ENCODE results near the gene EBLN1.

EBLN1 gene

DNA sequence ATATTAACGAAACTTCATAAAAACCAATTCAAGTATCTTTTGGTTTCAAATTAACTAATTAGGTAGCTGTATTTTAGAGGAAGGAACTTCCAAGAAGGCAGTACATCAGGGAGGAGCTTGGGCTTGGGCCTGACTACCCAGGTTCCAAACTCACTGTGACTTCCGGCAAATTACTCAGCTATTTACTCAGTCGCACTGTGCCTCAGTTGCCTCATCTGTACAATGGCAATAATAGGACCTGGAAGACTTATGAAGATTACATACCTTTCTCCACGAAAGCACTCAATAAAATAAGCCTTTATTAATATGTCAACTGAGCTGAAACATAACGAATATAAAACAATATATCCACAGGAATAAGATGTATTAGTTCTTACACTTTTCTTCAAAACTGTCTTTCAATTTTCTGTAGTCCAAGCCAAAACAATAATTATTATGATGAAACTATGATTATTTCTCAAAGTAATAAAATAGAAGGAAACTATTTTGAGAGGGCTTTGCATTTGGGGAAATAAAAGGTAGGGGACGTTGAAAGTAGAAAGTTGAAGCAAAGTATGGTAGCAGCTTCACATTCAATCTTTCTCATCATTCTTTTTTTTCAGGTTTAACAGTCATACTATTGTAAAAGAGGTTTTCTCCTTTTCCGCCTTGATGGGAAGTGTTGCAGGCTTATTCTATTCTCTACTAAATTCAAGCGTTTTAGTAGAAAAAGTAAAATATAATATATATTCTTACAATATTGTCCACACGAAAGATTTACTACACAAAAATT, 10.5 kb upstream of the EBLN1 start:
- peak; percentile 53 for DNase-seq

DNA sequence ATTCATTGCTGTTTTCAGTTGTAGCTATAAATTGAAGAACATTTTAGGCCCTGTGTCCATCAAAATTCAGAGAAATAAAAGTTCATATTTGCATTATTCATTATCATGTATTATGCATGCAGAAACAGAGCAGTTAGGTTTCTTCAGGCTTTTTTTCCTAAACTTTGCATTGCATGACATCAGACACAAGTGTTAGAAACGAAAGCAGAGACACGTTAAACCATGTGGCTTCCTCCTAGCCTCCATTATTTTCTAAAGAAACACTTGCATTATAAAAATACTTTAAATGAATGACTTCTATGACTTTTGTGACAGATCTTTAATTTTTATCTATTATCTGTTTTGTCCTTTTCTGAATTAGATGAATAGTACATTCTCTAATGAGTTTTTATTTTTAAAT, 8.8 kb upstream of the EBLN1 start:
- DNase-seq = peak; percentile 45

- DNase-seq = peak; percentile 24
Observed at GRCh38 chr10:22222236-22223190, 4.7 kb upstream of the EBLN1 start.

GRCh38 chr10:22219308-22219707, 1.5 kb upstream of the EBLN1 start:
- peak; percentile 39 for DNase-seq

DNA sequence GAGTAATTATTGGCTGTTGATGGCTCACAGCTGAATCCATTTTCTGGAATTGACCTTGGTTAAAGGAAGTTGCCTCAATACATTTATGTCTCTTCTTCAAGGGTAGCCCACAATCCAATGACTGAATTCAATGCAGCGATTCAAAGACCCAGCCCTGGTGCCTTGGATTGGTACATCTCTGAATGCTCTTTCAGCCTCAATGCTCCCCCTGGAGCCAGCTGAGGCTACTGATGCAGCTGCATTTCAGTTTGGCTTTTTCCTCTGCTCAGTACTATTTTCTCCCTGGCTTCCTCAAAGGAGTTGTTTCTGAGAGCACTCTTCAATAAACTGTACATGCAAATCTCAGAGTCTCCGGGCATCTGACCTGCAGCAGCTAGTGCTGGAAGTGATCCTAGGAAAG, 633 bp upstream of the EBLN1 start:
- DNase-seq = peak; percentile 31

GRCh38 chr10:22217084-22217483, 731 bp downstream of the EBLN1 start:
- DNase-seq = peak; percentile 21

- no peak for DNase-seq
Observed at GRCh38 chr10:22210267-22210666, 7.5 kb downstream of the EBLN1 start.

DNA sequence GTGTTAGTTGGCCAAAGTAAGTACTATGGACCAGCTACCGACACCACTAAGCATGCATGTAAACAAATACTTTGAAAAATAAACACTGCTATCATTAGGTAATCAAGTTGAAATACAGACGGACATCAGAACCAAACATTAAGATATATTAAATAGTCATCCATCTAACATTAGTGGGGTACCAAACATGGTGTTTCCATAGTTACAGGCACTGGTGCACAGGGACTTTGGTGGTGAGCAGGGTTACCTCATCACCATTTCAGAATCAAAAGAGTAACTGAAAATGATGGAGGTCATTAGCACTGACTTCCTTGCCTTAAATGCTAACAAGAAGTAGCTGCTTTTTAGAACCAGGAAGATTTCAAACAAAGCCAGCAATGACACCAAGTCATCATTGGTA, 23.9 kb downstream of the EBLN1 start:
- DNase-seq = no peak

- no peak for DNase-seq
Observed at GRCh38 chr10:22185586-22185985, 32.2 kb downstream of the EBLN1 start.

GRCh38 chr10:22183771-22184461, 33.9 kb downstream of the EBLN1 start:
- no peak for DNase-seq

- DNase-seq = no peak
Observed at GRCh38 chr10:22180724-22181123, 37.1 kb downstream of the EBLN1 start.

- no peak for DNase-seq
Observed at GRCh38 chr10:22174442-22174841, 43.4 kb downstream of the EBLN1 start.

DNA sequence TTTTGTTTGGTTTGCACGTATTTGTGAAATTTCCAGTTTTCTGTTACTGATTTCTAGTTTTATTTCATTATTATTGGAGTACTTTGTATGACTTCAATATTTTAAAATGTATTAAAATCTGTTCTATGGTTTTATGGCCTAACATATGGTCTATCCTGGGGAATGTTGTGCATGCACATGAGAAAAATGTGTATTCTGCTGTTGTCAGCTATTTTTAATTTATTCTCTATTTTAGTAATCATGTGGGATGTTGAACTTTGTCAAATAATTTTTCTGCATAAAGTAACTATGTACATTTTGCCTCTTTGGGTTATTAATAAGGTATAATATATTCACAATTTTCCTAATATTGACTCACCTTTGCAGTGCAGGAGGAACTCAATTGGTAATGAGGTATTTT, 46.7 kb downstream of the EBLN1 start:
- no peak for DNase-seq

DNA sequence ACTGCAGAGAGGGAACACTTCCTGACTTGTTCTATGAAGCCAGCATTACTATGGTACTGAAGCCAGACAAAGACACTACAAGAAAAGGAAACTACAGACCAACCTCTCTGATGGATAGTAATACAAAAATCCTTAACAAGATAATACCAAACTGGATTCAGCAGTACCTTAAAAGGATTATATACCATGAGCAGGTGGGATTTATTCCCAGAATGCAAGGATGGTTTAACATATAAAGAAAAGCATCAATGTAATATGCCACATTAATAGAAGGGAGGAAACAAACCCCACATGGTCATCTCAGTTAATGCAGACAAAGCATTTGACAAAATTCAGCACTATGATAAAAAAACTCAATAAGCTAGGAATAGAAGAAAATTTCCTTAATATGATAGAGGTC, 47.2 kb downstream of the EBLN1 start:
- DNase-seq = no peak

DNA sequence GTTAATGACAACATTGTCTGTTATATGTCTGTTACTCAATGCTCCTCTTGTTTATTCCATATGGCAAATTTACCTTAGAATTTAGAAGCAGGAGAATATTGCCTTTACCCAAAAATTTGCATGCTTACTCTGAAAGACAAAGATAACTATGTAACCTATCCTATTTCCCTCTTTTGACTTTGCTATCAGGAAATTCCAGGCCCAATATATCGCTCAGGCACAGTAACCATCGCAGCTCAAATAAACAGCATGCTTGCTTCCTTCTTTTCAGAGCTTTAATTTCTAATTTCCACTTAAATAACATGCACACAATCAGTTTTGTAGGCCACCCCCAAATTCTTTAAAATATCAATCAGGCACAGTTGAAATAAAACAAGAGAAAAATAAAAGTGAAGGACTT, 57.8 kb downstream of the EBLN1 start:
- DNase-seq = peak; percentile 66

- DNase-seq = peak; percentile 44
Observed at GRCh38 chr10:22159180-22159579, 58.6 kb downstream of the EBLN1 start.

Data from OCI-M1 (cell line).